H9 (cell line): Measurements from ENCODE around the gene TNNI3. TPM values are rescaled to one million over a fixed set of nuclear protein-coding genes. Genes with fewer than 3 reads are reported as not detected.

Experiments
- DNase-seq: peaks from one replicate; pipeline ENCODE4 v3.0.0-alpha.2; 2017
- H2AFZ ChIP-seq: one replicate; pipeline ENCODE4 v1.6.1; 2013; ENCODE audit warnings: mild to moderate bottlenecking, low read length, control low read depth, moderate library complexity
- H2AK5ac ChIP-seq: 2 replicates; pipeline ENCODE4 v1.6.1; 2013; ENCODE audit warnings: low read length, control low read depth, mixed read lengths; ENCODE audit not compliant: insufficient read length
- H2BK120ac ChIP-seq: one replicate; pipeline ENCODE4 v1.6.1; 2013; ENCODE audit warnings: low read depth, mild to moderate bottlenecking, low read length, control low read depth, inconsistent platforms; ENCODE audit not compliant: poor library complexity, severe bottlenecking
- H2BK12ac ChIP-seq: 2 replicates; pipeline ENCODE4 v1.6.1; 2013; ENCODE audit warnings: low read length, control low read depth, mixed read lengths, low read depth; ENCODE audit not compliant: insufficient read length
- H2BK15ac ChIP-seq: 2 replicates; pipeline ENCODE4 v1.6.1; 2013; ENCODE audit warnings: low read depth, low read length, control low read depth
- H2BK20ac ChIP-seq: one replicate; pipeline ENCODE4 v1.6.1; 2013; ENCODE audit warnings: low read depth, mild to moderate bottlenecking, low read length, control low read depth, inconsistent platforms; ENCODE audit not compliant: poor library complexity, severe bottlenecking
- H2BK5ac ChIP-seq: 2 replicates; pipeline ENCODE4 v1.6.1; 2013; ENCODE audit warnings: low read length, control low read depth, mixed read lengths; ENCODE audit not compliant: insufficient read length
- H3K14ac ChIP-seq: 2 replicates; pipeline ENCODE4 v1.6.1; 2013; ENCODE audit warnings: low read length, control low read depth; ENCODE audit not compliant: insufficient read depth
- H3K18ac ChIP-seq: 2 replicates; pipeline ENCODE4 v1.6.1; 2013; ENCODE audit warnings: low read depth, mild to moderate bottlenecking, mixed read lengths, low read length, control low read depth; ENCODE audit not compliant: insufficient read length
- H3K23ac ChIP-seq: 2 replicates; pipeline ENCODE4 v1.6.1; 2013; ENCODE audit warnings: low read length, control low read depth, mixed read lengths, low read depth; ENCODE audit not compliant: insufficient read length
- H3K23me2 ChIP-seq: 2 replicates; pipeline ENCODE4 v1.6.1; 2013; ENCODE audit warnings: low read depth, mild to moderate bottlenecking, mixed read lengths, low read length, control low read depth; ENCODE audit not compliant: insufficient read length, poor library complexity, severe bottlenecking
- H3K27ac ChIP-seq: 2 replicates; pipeline ENCODE4 v1.5.1; 2013; ENCODE audit warnings: low read length, control low read depth, mixed read lengths, low read depth; ENCODE audit not compliant: insufficient read length
- H3K27me3 ChIP-seq: 2 replicates; pipeline ENCODE4 v1.6.1; 2013; ENCODE audit warnings: low read length, control low read depth, inconsistent platforms; ENCODE audit not compliant: insufficient read depth
- H3K4ac ChIP-seq: 2 replicates; pipeline ENCODE4 v1.6.1; 2013; ENCODE audit warnings: low read depth, mild to moderate bottlenecking, control low read depth, inconsistent platforms, low read length, moderate library complexity
- H3K4me1 ChIP-seq: 2 replicates; pipeline ENCODE4 v1.6.1; 2013; ENCODE audit warnings: low read length, control low read depth, inconsistent platforms; ENCODE audit not compliant: insufficient read depth
- H3K4me2 ChIP-seq: 2 replicates; pipeline ENCODE4 v1.6.1; 2013; ENCODE audit warnings: low read length, control low read depth, mixed read lengths; ENCODE audit not compliant: insufficient read length, insufficient read depth
- H3K56ac ChIP-seq: 2 replicates; pipeline ENCODE4 v1.6.1; 2013; ENCODE audit warnings: low read depth, mild to moderate bottlenecking, mixed read lengths, low read length, control low read depth; ENCODE audit not compliant: insufficient read length
- H3K79me1 ChIP-seq: 2 replicates; pipeline ENCODE4 v1.6.1; 2013; ENCODE audit warnings: low read depth, mild to moderate bottlenecking, moderate library complexity, low read length, control low read depth, inconsistent platforms; ENCODE audit not compliant: insufficient read depth, poor library complexity, severe bottlenecking
- H3K79me2 ChIP-seq: 2 replicates; pipeline ENCODE4 v1.6.1; 2013; ENCODE audit warnings: low read length, control low read depth, inconsistent platforms; ENCODE audit not compliant: insufficient read depth
- H3K9ac ChIP-seq: 2 replicates; pipeline ENCODE4 v1.6.1; 2013; ENCODE audit warnings: low read length, control low read depth, mixed read lengths; ENCODE audit not compliant: insufficient read length; ENCODE audit errors: extremely low read depth
- H3K9me3 ChIP-seq: one replicate; pipeline ENCODE4 v1.6.1; 2013; ENCODE audit warnings: low read depth, low read length, inconsistent platforms; ENCODE audit not compliant: control insufficient read depth
- H3T11ph ChIP-seq: one replicate; pipeline ENCODE4 v1.6.1; 2013; ENCODE audit warnings: mild to moderate bottlenecking, low read length, control low read depth, inconsistent platforms
- H4K20me1 ChIP-seq: one replicate; pipeline ENCODE4 v1.6.1; 2013; ENCODE audit not compliant: control insufficient read depth, insufficient read length, insufficient read depth
- H4K5ac ChIP-seq: 2 replicates; pipeline ENCODE4 v1.6.1; 2013; ENCODE audit warnings: low read depth, mild to moderate bottlenecking, mixed read lengths, low read length, control low read depth; ENCODE audit not compliant: insufficient read length
- H4K8ac ChIP-seq: replicated peaks from 2 replicates; pipeline ENCODE4 v1.6.1; 2013; ENCODE audit warnings: low read length, control low read depth, mixed read lengths, low read depth; ENCODE audit not compliant: insufficient read length
- H4K91ac ChIP-seq: 2 replicates; pipeline ENCODE4 v1.6.1; 2013; ENCODE audit warnings: low read depth, mild to moderate bottlenecking, moderate library complexity, mixed read lengths, low read length, control low read depth; ENCODE audit not compliant: insufficient read length
- H3K27ac Mint-ChIP-seq, 3 experiments: 2 replicates in 2 of 3; 3 replicates in 1 of 3; pipeline ENCODE4 v1.8.0; 2020 to 2021; ENCODE audit warnings: mixed read lengths in 3 of 3, mild to moderate bottlenecking in 1 of 3, moderate library complexity in 1 of 3
- H3K27me3 Mint-ChIP-seq: 2 replicates; pipeline ENCODE4 v1.8.0; 2021; ENCODE audit warnings: low read depth, mild to moderate bottlenecking, moderate library complexity, mixed read lengths
- H3K36me3 Mint-ChIP-seq, 3 experiments: 2 replicates in 2 of 3; 3 replicates in 1 of 3; pipeline ENCODE4 v1.8.0; 2020 to 2021; ENCODE audit warnings: low read depth in 3 of 3, mixed read lengths in 3 of 3; ENCODE audit not compliant: insufficient read depth in 1 of 3
- H3K4me1 Mint-ChIP-seq, 2 experiments: 2 replicates each; pipeline ENCODE4 v1.8.0; 2020; ENCODE audit warnings: mixed read lengths in 2 of 2
- H3K4me3 Mint-ChIP-seq, 2 experiments: 2 replicates in 1 of 2; 3 replicates in 1 of 2; pipeline ENCODE4 v1.8.0; 2020 to 2021; ENCODE audit warnings: mild to moderate bottlenecking in 2 of 2, mixed read lengths in 2 of 2, moderate library complexity in 1 of 2
- H3K9me3 Mint-ChIP-seq, 2 experiments: 2 replicates in 1 of 2; 3 replicates in 1 of 2; pipeline ENCODE4 v1.8.0; 2020; ENCODE audit warnings: mild to moderate bottlenecking in 2 of 2, mixed read lengths in 2 of 2, moderate library complexity in 1 of 2
- WGBS: extraction: QIAGEN DNeasy Blood & Tissue Kit; methylation state at CpG from one replicate; pipeline ENCODE4 v1.1.7; 2013; ENCODE audit warnings: missing lambda C conversion rate, low lambda C conversion rate, mixed read lengths; ENCODE audit not compliant: insufficient read length; ENCODE audit errors: extremely low coverage; 5-methylcytosine and 5-hydroxymethylcytosine counted together
- total RNA-seq: library from RNA; stranded (reverse); gene quantifications from 2 replicates; pipeline ENCODE4 v1.2.1, GENCODE V29; 2021
- TF ChIP-seq, protein P1 (sequence below): fragments of 200-600 bp; sonication (generic); conservative IDR thresholded peaks from 3 replicates; pipeline ENCODE4 v1.8.0; 2021; ENCODE audit warnings: antibody characterized with exemption, mild to moderate bottlenecking

Gene TNNI3
- total RNA-seq, 1 experiment from 2014 or later = 36.9 TPM

DNA sequence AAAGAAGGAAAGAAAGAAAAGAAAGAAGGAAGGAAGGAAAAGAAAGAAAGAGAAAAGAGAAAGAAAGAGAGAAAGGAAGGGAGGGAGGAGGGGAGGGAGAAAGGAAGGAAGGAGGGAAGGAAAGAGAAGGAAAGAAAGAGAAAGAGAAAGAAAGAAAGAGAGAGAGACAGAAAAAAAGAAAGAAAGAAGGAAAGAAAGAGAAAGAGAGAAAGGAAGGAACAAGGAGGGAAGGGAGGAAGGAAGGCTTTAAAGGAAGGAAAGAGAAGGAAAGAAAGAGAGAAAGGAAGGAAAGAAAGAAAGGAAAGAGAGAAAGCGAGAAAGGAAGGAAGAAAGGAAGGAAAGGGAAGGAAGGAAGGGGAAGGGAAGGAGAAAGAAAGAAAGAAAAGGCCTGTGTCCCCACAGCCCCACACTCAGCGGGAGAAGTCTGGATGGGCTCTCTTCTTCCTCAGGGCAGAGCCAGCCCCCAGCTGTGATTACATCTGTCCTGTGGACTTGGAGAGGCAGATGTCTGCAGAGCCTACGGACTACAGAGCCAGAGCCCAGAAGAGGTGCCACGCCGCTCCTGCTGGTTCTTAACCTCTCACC is 42.2 kb upstream of the TNNI3 start:
- no peaks in the 10 kb centered on the region for H3K23me2 ChIP-seq
- no peak overlapping the region for H2BK15ac ChIP-seq
- no peak for DNase-seq
- no peak overlapping the region for H3K14ac ChIP-seq
- Mint-ChIP-seq H3K4me3 (no peak overlapping the region; a peak in 1 of 5 replicates), H3K27me3 (peaks cover 32% of the 10 kb centered on the region), H3K9me3 (no peaks in the 10 kb centered on the region; a peak in 2 of 5 replicates), H3K36me3 (no peaks in the 10 kb centered on the region), H3K4me1 (peaks cover 0 to 2% of the 10 kb centered on the region in 2 experiments; a peak in 1 of 4 replicates), H3K27ac (no peak overlapping the region)
- 100% methylated on average over 1 of the region's 5 CpGs for WGBS
- H2BK20ac ChIP-seq = no peak overlapping the region
- H3K4me1 ChIP-seq = no peaks in the 10 kb centered on the region
- no peak overlapping the region for H4K8ac ChIP-seq
- no peaks in the 10 kb centered on the region for H3K27me3 ChIP-seq
- H2AK5ac ChIP-seq = no peak overlapping the region
- no peak overlapping the region for H3K4me2 ChIP-seq
- TF ChIP-seq, protein P1, sequence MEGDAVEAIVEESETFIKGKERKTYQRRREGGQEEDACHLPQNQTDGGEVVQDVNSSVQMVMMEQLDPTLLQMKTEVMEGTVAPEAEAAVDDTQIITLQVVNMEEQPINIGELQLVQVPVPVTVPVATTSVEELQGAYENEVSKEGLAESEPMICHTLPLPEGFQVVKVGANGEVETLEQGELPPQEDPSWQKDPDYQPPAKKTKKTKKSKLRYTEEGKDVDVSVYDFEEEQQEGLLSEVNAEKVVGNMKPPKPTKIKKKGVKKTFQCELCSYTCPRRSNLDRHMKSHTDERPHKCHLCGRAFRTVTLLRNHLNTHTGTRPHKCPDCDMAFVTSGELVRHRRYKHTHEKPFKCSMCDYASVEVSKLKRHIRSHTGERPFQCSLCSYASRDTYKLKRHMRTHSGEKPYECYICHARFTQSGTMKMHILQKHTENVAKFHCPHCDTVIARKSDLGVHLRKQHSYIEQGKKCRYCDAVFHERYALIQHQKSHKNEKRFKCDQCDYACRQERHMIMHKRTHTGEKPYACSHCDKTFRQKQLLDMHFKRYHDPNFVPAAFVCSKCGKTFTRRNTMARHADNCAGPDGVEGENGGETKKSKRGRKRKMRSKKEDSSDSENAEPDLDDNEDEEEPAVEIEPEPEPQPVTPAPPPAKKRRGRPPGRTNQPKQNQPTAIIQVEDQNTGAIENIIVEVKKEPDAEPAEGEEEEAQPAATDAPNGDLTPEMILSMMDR = no peak
- no peak overlapping the region for H3K9ac ChIP-seq
- no peak overlapping the region for H2BK5ac ChIP-seq
- no peak overlapping the region for H3K4ac ChIP-seq
- H3K56ac ChIP-seq = no peak overlapping the region
- no peaks in the 10 kb centered on the region for H4K20me1 ChIP-seq
- no peaks in the 10 kb centered on the region for H3K9me3 ChIP-seq
- H3T11ph ChIP-seq = no peak overlapping the region
- no peak overlapping the region for H3K23ac ChIP-seq
- H3K79me2 ChIP-seq = no peaks in the 10 kb centered on the region
- H4K5ac ChIP-seq = no peak overlapping the region
- no peak overlapping the region for H3K27ac ChIP-seq
- H2BK12ac ChIP-seq = no peak overlapping the region
- H3K79me1 ChIP-seq = no peaks in the 10 kb centered on the region
- no peak overlapping the region for H2BK120ac ChIP-seq
- H3K18ac ChIP-seq = no peak overlapping the region
- H4K91ac ChIP-seq = no peak overlapping the region
- no peak overlapping the region for H2AFZ ChIP-seq
